Panc1 (cell line): Measurements from ENCODE around the gene CYP27B1. TPM values are rescaled to one million over a fixed set of nuclear protein-coding genes. Genes with fewer than 3 reads are reported as not detected.
A peak's percentile ranks its signal among the peaks of the same experiment; 100 is the strongest.

Source experiments
- ATAC-seq: fragments of 200-7000 bp; cut with Tn5 transposase; 2 replicates; pipeline ENCODE4 v1.9.1; 2020; ENCODE audit warnings: mild to moderate bottlenecking, moderate library complexity
- BruUV-seq: library from RNA; stranded (reverse); fragments of 400-500 nt; replicated peaks from 2 replicates; lab custom pipeline; 2021; lab: Mats Ljungman, UMichigan
- CTCF ChIA-PET: fragments of 300-600 bp; sonication (Branson Sonifier 250); formaldehyde crosslinking; loops from one replicate; lab custom pipeline; 2022; ENCODE audit warnings: antibody characterized with exemption; lab: Charles Lee
- POLR2A ChIA-PET: fragments of 300-600 bp; sonication (Branson Sonifier 250); formaldehyde crosslinking; loops from one replicate; lab custom pipeline; 2022; ENCODE audit warnings: antibody characterized with exemption; lab: Charles Lee
- DNase-seq: peaks from one replicate; pipeline ENCODE4 v3.0.0-alpha.2; 2010; ENCODE audit warnings: low read depth, low spot score
- H3K27ac ChIP-seq: 2 replicates; pipeline ENCODE4 v1.5.1; 2011; ENCODE audit warnings: mild to moderate bottlenecking, low read length, inconsistent platforms
- H3K27me3 ChIP-seq: fragments of 200-500 bp; sonication (Bioruptor generic); 2 replicates; pipeline ENCODE4 v1.6.0; 2014; ENCODE audit warnings: low read length, inconsistent platforms; ENCODE audit not compliant: control insufficient read depth, insufficient read depth
- H3K36me3 ChIP-seq: fragments of 200-500 bp; sonication (Bioruptor generic); 2 replicates; pipeline ENCODE4 v1.5.1; 2014; ENCODE audit warnings: inconsistent platforms, mild to moderate bottlenecking, low read length, moderate library complexity; ENCODE audit not compliant: control insufficient read depth, insufficient read depth
- H3K4me1 ChIP-seq: 2 replicates; pipeline ENCODE4 v1.5.1; 2011; ENCODE audit warnings: inconsistent platforms, mild to moderate bottlenecking, low read length, moderate library complexity; ENCODE audit not compliant: control insufficient read depth, insufficient read depth
- H3K4me3 ChIP-seq, 2 experiments: 2 replicates each; pipeline ENCODE4 v1.5.1; 2011 to 2012; ENCODE audit warnings: low read depth in 2 of 2, low read length in 2 of 2, mild to moderate bottlenecking in 2 of 2, inconsistent platforms in 1 of 2, moderate library complexity in 1 of 2
- H3K9me3 ChIP-seq: fragments of 200-500 bp; sonication (Bioruptor generic); 2 replicates; pipeline ENCODE4 v1.5.1; 2014; ENCODE audit warnings: low read depth, mild to moderate bottlenecking, inconsistent platforms, low read length, moderate library complexity; ENCODE audit not compliant: control insufficient read depth, insufficient read depth
- POLR2AphosphoS5 ChIP-seq: IDR thresholded peaks from 2 replicates; pipeline ENCODE4 v1.6.1; 2012; ENCODE audit warnings: mild to moderate bottlenecking, low read depth, low read length, moderate library complexity
- SIN3A ChIP-seq: IDR thresholded peaks from 2 replicates; pipeline ENCODE4 v1.6.1; 2012; ENCODE audit warnings: low read depth, mild to moderate bottlenecking, low read length, moderate library complexity, borderline replicate concordance; ENCODE audit not compliant: insufficient read depth
- TCF7L2 ChIP-seq: IDR thresholded peaks from 2 replicates; pipeline ENCODE4 v1.6.1; 2011; ENCODE audit warnings: mild to moderate bottlenecking, low read depth, low read length, inconsistent platforms
- in situ Hi-C: cut with HindIII; loops from 2 replicates; pipeline ENCODE4 v1.10.0; 2016; ENCODE audit warnings: low sequenced_read_pairs, low pct_unique_long_range_greater_than_20kb
- intact Hi-C: fragments of 100-400 bp; cut with micrococcal nuclease; formaldehyde crosslinking; loops from one replicate; pipeline ENCODE4 v1.10.0; 2022; ENCODE audit not compliant: unreplicated experiment
- total RNA-seq: library from RNA; stranded (reverse); gene quantifications from one replicate; pipeline ENCODE4 v1.2.1, GENCODE V29; 2021; ENCODE audit not compliant: unreplicated experiment
- TF ChIP-seq, protein P1 (sequence below): fragments of 450-650 bp; IDR thresholded peaks from 2 replicates; pipeline ENCODE4 v1.5.1; 2017; ENCODE audit warnings: mild to moderate bottlenecking
- TF ChIP-seq, protein P2 (sequence below), 2 experiments: IDR thresholded peaks; 2 replicates each; pipeline ENCODE4 v1.6.1; 2011 to 2012; ENCODE audit warnings: low read depth in 2 of 2, control low read depth in 1 of 2, low read length in 1 of 2, mild to moderate bottlenecking in 1 of 2, moderate library complexity in 1 of 2; ENCODE audit not compliant: insufficient read depth in 1 of 2

CYP27B1 gene
- total RNA-seq, 1 experiment from 2014 or later = 4.0 TPM

DNA sequence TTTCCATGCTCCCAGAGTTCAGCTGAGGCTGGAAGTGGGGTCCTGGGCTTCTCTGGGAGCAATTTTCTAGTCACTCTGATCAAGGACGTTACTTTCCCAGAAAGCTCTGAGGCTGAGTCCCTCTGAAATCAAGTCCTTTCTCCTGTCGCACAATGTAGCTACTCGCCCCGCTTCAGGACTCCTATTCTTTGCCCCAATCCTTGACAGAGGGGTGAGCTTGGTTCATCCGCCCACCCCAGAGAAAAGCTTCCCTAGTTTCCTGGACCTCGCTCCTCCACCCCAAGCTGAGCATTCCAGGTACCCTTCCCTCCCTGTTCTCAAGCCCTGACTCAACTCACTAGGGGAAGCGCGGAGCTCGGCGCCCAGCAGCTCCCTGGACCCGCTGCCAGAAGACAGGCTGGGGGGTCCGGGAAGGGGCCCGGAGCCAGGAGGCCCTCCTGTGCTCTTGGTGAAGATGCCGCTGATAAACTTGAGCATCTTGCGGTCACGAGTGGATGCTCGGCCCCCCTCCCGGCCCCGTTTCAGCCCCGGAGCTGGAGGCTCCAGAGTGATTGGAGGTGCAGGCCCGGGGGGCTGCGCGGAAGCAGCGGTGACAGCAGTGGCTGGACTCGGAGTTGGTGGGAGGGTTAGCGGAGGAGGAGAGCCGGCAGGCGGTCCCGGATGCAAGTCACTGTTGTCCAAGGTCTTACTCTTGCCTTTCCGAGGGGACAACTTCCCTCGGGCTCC, 30.0 kb downstream of the CYP27B1 start:
- H3K27me3 ChIP-seq = no peaks in the 10 kb centered on the region; the same call in 1 of the 2 replicates
- peaks cover 7% of the 10 kb centered on the region; the same call in 1 of the 2 replicates for H3K4me1 ChIP-seq
- BruUV-seq = no TSS peak
- CTCF ChIA-PET = interaction anchor here (0.6 to 1.2 kb wide), 2 partner anchors 10 to 41 kb away, joined by 5 to 12 read pairs; no protein-coding TSS in a partner anchor
- H3K9me3 ChIP-seq = no peaks in the 10 kb centered on the region
- intact Hi-C loops = loop anchor here (5.0 kb wide), 1 partner anchor 155 kb away; no protein-coding TSS in a partner anchor
- POLR2A ChIA-PET = interaction anchor here (0.8 kb wide), 1 partner anchor 9 kb away, joined by 4 read pairs; the partner anchor contains the start of gene TSPAN31
- no peak overlapping the region for H3K27ac ChIP-seq
- H3K4me3 ChIP-seq = peak overlapping the region; percentile 38 to 54
- TF ChIP-seq, protein P1, sequence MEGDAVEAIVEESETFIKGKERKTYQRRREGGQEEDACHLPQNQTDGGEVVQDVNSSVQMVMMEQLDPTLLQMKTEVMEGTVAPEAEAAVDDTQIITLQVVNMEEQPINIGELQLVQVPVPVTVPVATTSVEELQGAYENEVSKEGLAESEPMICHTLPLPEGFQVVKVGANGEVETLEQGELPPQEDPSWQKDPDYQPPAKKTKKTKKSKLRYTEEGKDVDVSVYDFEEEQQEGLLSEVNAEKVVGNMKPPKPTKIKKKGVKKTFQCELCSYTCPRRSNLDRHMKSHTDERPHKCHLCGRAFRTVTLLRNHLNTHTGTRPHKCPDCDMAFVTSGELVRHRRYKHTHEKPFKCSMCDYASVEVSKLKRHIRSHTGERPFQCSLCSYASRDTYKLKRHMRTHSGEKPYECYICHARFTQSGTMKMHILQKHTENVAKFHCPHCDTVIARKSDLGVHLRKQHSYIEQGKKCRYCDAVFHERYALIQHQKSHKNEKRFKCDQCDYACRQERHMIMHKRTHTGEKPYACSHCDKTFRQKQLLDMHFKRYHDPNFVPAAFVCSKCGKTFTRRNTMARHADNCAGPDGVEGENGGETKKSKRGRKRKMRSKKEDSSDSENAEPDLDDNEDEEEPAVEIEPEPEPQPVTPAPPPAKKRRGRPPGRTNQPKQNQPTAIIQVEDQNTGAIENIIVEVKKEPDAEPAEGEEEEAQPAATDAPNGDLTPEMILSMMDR = no peak
- TF ChIP-seq TCF7L2 (no peak), POLR2AphosphoS5 (no peak), SIN3A (no peak)
- TF ChIP-seq, protein P2, sequence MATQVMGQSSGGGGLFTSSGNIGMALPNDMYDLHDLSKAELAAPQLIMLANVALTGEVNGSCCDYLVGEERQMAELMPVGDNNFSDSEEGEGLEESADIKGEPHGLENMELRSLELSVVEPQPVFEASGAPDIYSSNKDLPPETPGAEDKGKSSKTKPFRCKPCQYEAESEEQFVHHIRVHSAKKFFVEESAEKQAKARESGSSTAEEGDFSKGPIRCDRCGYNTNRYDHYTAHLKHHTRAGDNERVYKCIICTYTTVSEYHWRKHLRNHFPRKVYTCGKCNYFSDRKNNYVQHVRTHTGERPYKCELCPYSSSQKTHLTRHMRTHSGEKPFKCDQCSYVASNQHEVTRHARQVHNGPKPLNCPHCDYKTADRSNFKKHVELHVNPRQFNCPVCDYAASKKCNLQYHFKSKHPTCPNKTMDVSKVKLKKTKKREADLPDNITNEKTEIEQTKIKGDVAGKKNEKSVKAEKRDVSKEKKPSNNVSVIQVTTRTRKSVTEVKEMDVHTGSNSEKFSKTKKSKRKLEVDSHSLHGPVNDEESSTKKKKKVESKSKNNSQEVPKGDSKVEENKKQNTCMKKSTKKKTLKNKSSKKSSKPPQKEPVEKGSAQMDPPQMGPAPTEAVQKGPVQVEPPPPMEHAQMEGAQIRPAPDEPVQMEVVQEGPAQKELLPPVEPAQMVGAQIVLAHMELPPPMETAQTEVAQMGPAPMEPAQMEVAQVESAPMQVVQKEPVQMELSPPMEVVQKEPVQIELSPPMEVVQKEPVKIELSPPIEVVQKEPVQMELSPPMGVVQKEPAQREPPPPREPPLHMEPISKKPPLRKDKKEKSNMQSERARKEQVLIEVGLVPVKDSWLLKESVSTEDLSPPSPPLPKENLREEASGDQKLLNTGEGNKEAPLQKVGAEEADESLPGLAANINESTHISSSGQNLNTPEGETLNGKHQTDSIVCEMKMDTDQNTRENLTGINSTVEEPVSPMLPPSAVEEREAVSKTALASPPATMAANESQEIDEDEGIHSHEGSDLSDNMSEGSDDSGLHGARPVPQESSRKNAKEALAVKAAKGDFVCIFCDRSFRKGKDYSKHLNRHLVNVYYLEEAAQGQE (IDR thresholded peaks at IDR 0.05; ENCODE audit: insufficient read depth in 1 of 2, low read depth in 2 of 2, low read length in 1 of 2) = no peak
- DNase-seq = no peak
- in situ Hi-C loops = no loop called here
- peaks cover 3% of the 10 kb centered on the region; the same call in 1 of the 2 replicates for H3K36me3 ChIP-seq
- peak; percentile 39 for ATAC-seq

DNA sequence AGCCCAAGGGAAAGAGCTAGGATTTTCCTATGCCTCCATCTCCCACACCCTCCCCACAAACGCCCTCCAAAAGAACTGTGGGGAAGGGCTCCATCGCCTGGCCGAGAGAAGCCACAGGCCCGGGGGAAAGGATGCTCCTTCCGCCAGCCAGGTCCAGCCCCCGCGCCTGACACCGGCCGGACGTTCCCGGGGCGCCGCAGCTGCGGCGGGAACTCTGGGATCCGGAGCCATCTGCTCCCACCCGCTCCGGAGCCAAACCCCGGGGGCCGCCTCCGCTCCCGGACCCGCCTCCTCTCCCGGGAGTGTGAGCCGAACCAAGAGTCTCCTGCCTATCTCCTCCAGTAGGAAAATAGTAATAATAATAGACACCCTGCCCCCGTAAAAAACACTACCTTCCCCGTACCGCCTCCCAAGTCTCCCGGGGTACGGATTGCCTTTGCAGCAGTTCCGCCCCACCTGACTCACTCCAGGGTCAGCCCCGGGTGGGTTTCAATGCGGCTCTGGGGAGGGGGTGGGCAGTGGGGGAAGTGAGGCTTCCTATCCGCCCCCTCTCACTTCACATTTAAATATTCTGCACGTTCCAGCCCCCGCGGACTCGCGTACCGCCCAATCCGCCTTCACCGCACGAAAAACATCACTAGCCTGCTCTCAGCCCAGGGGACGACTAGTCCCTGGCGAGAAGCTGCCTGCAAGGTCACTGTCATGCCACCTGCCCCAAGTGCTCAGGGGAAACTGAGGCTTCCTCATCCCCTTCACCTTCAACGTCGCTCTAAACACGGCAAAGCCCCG, 30.7 kb downstream of the CYP27B1 start:
- Histone ChIP-seq H3K36me3 (no peaks in the 10 kb centered on the region), H3K4me1 (peaks cover 7% of the 10 kb centered on the region; the same call in 1 of the 2 replicates), H3K4me3 (peak overlapping the region; percentile 31 to 54), H3K9me3 (no peaks in the 10 kb centered on the region), H3K27ac (no peak overlapping the region), H3K27me3 (no peaks in the 10 kb centered on the region; the same call in 1 of the 2 replicates)
- no TSS peak for BruUV-seq
- DNase-seq (no peak), ATAC-seq (peak; percentile 82)
- TF ChIP-seq, protein P1 = peak; percentile 80
- no peak for TF ChIP-seq TCF7L2
- ChIA-PET CTCF (interaction anchor here (0.6 to 1.6 kb wide), 7 partner anchors 9 to 277 kb away, joined by 3 to 12 read pairs (median 4); no protein-coding TSS in a partner anchor), POLR2A (interaction anchor here (0.8 kb wide), 1 partner anchor 9 kb away, joined by 4 read pairs; the partner anchor contains the start of gene TSPAN31)
- intact Hi-C loops = loop anchor here (5.0 kb wide), 1 partner anchor 154 kb away; no protein-coding TSS in a partner anchor
- in situ Hi-C loops = no loop called here
